Measurements from ENCODE around the gene MRM2.

GRCh38 chr7:2205036-2205780 lies 36.8 kb downstream of the MRM2 start:
- TF ChIP-seq, protein P1, sequence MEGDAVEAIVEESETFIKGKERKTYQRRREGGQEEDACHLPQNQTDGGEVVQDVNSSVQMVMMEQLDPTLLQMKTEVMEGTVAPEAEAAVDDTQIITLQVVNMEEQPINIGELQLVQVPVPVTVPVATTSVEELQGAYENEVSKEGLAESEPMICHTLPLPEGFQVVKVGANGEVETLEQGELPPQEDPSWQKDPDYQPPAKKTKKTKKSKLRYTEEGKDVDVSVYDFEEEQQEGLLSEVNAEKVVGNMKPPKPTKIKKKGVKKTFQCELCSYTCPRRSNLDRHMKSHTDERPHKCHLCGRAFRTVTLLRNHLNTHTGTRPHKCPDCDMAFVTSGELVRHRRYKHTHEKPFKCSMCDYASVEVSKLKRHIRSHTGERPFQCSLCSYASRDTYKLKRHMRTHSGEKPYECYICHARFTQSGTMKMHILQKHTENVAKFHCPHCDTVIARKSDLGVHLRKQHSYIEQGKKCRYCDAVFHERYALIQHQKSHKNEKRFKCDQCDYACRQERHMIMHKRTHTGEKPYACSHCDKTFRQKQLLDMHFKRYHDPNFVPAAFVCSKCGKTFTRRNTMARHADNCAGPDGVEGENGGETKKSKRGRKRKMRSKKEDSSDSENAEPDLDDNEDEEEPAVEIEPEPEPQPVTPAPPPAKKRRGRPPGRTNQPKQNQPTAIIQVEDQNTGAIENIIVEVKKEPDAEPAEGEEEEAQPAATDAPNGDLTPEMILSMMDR (IDR thresholded peaks at IDR 0.05) = no peak
- TF ChIP-seq EP300 (IDR thresholded peaks at IDR 0.05) = no peak
- TF ChIP-seq POLR2A (IDR thresholded peaks at IDR 0.05) = no peak

All from gastroesophageal sphincter (tissue), 3 donors.